K562 (cell line): ENCODE measurements around the gene ARL17B.
"Not testable (repeated sequence)": the region's sequence is repeated elsewhere in the genome, so short reads cannot be mapped to it uniquely, and the experiment has no call there.

Experiments
- FOSL1 ChIP-seq: fragments of 200-800 bp; sonication (Bioruptor generic); conservative IDR thresholded peaks from 2 replicates; pipeline ENCODE4 v1.6.1; 2016; ENCODE audit warnings: missing genetic modification characterization, missing compliant biosample characterization
- GATAD2B ChIP-seq: fragments of 450-650 bp; IDR thresholded peaks from 2 replicates; pipeline ENCODE4 v1.6.1; 2017; ENCODE audit warnings: mild to moderate bottlenecking, borderline replicate concordance
- GTF2F1 ChIP-seq: IDR thresholded peaks from 2 replicates; pipeline ENCODE4 v1.6.1; 2011; ENCODE audit warnings: low read depth, low read length, improper control_type of control experiment
- HDGF ChIP-seq: fragments of 450-650 bp; IDR thresholded peaks from 2 replicates; pipeline ENCODE4 v1.6.1; 2016
- HMGN3 ChIP-seq: IDR thresholded peaks from 2 replicates; pipeline ENCODE4 v1.6.1; 2011; ENCODE audit warnings: borderline replicate concordance, low read depth, mild to moderate bottlenecking, mixed read lengths, low read length; ENCODE audit not compliant: insufficient read length; ENCODE audit errors: extremely low read depth
- POLR3A ChIP-seq: IDR thresholded peaks from 2 replicates; pipeline ENCODE4 v1.6.1; 2011; ENCODE audit warnings: borderline replicate concordance, mild to moderate bottlenecking, moderate library complexity; ENCODE audit not compliant: insufficient read length, insufficient read depth; ENCODE audit errors: extremely low read depth
- ZNF274 ChIP-seq: IDR thresholded peaks from 2 replicates; pipeline ENCODE4 v1.6.1; 2011; ENCODE audit warnings: low read depth, mild to moderate bottlenecking, low read length, moderate library complexity, borderline replicate concordance
- TF ChIP-seq, protein P1 (sequence below), 3 experiments: IDR thresholded peaks in 2 of 3; conservative IDR thresholded peaks in 1 of 3; 2 replicates each; pipeline ENCODE4 v1.5.1; 2011 to 2012; ENCODE audit warnings: low read length in 3 of 3, mild to moderate bottlenecking in 3 of 3, control low read depth in 2 of 3, improper control_type of control experiment in 1 of 3, inconsistent platforms in 1 of 3, low read depth in 1 of 3, mixed read lengths in 1 of 3, moderate library complexity in 1 of 3; ENCODE audit not compliant: insufficient read depth in 2 of 3

DNA sequence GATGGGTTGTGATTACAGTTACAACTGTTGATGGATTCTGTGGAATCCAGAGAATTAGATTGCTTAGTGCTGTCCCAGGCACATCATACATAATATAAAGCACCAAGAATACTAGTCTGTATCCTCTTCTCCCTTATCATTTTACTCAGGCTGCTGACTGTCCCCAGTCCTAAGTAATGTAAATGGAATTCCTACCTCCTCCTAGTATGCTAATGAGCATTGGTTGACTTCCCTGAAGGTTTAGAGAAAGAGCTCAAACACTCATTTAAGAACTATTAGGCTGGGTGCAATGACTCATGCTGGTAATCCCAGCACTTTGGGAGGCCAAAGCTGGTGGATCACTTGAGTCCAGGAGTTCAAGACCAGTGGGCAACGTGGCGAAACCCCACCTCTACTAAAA, 48.3 kb upstream of the ARL17B start:
- TF ChIP-seq POLR3A; FOSL1 (tag); GTF2F1; GATAD2B; HDGF; HMGN3; ZNF274: not testable (repeated sequence)
- TF ChIP-seq, protein P1, sequence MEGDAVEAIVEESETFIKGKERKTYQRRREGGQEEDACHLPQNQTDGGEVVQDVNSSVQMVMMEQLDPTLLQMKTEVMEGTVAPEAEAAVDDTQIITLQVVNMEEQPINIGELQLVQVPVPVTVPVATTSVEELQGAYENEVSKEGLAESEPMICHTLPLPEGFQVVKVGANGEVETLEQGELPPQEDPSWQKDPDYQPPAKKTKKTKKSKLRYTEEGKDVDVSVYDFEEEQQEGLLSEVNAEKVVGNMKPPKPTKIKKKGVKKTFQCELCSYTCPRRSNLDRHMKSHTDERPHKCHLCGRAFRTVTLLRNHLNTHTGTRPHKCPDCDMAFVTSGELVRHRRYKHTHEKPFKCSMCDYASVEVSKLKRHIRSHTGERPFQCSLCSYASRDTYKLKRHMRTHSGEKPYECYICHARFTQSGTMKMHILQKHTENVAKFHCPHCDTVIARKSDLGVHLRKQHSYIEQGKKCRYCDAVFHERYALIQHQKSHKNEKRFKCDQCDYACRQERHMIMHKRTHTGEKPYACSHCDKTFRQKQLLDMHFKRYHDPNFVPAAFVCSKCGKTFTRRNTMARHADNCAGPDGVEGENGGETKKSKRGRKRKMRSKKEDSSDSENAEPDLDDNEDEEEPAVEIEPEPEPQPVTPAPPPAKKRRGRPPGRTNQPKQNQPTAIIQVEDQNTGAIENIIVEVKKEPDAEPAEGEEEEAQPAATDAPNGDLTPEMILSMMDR (IDR thresholded peaks at IDR 0.05 in 2 of 3, conservative IDR thresholded peaks at IDR 0.05 in 1 of 3; ENCODE audit: insufficient read depth in 2 of 3, low read depth in 1 of 3, low read length in 3 of 3), result not testable (repeated sequence)
